Skin of body (tissue), 2 donors: ENCODE data around the gene CD48. TPM values are rescaled to one million over a fixed set of nuclear protein-coding genes. Genes with fewer than 3 reads are reported as not detected.

Experiments used
- DNase-seq: peaks from one replicate; lab custom pipeline; 2025; lab: John Stamatoyannopoulos, UW
- total RNA-seq: library from RNA; depleted of rRNA; stranded (reverse); fragments of >200 nt; gene quantifications from one replicate; pipeline ENCODE4 v1.2.3, GENCODE V29; 2014

Gene CD48
- total RNA-seq, 1 donor from 2014 or later, result 8.2 TPM

GRCh38 chr1:160676869-160677597, 34.6 kb downstream of the CD48 start:
- no peak for DNase-seq

DNA sequence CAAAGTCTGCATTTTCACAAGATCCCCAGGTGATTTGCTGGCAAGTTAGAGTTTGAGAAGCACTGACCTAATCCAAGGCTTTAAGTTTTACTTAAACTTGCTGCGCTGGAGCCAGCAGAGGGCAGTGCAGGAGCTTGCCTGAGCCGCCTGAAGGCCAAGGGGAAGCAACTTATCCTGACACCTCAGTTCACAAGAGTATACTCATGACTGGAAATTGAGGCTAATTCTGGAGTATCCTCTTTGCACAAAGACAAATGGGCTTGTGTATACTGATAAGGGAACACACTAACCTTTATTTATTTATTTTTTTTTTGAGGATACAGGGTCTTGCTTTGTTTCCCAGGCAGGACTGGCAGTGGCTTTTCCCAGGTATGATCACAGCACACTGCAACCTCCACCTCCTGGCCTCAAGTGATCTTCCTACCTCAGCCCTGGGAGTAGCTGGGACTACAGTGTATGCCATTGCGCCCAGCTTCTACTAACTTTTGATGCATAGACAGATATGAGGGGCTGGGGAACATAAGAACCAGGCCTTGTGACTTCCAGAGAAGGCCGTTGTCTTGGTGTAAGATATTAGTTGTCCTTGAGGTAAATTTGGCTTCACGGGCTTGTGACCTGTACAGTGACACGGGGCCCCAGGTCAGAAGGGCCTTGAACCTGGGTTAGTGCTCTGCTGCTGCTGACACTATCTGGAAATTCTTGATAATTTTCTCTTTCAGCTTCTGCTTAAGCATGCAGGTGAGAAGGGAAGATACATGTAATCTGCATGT, 35.8 kb downstream of the CD48 start:
- DNase-seq, result no peak

DNA sequence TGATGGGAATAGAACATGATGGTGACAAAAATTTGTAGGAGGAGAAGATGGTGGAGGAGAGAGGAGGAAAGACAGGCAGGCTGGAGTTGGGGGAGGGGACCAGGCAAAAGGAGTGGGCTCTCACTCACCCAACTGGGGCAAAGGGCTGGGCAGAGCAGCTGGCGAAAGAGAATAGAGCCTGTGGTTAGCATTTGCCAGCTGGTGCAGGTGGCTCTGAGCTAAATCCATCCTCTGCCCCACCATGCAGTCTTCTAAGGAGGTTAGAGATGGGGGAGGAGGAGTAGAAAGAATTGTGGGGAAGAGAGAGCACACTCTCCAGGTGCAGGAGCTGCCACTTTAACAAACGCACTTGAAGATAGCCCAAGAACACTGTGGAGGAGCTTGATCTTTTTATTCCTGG, 37.2 kb downstream of the CD48 start:
- no peak for DNase-seq

DNA sequence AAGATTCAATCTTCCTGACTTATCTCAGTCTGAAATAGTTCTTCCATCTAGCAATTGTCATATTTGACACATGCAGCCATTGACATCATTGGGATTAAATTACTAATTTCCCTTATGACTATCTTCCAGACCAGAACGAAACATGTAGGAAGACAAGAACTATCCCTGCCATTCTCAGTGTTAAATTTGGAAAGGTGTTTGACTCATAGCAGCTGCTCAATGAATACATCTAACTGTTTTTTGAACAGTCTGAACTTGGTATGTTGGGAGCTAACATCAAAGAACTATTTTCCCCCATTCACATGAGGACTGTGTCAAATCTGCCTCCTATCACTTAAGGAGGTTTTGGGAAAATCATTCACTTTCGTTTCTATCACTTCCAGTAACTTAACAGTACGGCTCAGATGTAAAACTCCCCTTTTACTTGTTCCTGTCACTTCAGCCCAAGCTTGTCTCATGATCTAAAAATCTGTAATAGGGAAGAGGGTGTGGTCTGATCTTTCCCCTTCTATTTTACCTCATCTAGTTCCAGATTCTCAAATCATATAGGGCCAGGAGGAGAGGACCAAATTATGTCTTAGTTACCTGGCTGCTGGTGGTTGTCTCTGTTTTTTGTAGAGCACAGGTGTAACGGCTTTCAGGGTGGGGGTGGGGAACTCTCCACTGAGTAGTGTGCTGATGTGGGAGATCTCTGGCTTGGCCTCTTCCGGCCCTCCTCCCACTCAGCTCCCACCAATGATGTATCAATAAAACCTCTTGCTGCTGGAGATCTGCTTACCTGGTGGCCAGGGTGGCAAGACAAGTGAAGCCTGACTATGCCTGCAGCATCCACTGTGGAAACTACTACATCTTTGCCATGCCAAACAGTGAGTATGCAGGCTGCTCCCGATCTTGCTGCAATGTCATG, 38.6 kb downstream of the CD48 start:
- no peak for DNase-seq

DNA sequence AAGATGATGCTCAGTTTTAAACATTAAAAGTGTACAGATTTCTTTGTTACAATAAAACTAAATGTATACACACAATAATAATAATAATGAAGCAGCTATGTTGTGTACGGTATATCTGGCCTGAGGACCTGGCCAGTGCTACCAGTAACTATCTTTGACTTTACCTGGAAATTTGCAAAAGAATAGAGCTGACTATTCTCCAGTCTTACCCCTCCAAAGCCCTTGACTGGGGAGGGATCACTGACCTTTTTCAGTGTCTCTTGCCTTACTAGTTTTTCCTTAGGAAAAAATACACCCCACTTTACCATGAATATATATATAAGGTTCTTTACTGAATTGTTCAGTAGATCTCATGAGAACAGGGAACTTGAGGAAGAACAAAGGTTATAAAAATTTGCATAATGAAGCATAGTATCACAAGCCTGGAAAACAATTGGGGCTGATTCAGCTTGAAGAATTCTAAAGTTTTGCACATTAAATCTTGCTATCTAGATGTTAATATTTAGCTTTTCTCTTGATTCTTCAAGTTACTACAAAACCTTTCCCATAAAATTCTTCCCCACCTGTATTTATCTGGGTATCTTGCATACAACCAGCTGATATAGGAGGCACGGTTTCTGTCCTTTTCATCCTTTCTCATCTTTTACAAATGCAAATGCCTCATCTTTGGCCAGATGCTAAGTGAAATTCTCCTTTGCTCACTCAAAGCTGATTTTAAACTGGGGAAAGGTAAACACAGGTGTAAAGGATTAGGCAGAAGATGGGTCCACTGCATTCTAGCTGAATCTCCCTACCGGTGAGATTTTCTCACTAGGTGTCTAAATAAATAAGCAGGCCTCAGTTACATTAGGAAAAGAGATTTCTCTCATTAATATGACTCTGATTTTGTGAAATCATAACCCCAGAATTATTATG, 39.8 kb downstream of the CD48 start:
- DNase-seq, result no peak

DNA sequence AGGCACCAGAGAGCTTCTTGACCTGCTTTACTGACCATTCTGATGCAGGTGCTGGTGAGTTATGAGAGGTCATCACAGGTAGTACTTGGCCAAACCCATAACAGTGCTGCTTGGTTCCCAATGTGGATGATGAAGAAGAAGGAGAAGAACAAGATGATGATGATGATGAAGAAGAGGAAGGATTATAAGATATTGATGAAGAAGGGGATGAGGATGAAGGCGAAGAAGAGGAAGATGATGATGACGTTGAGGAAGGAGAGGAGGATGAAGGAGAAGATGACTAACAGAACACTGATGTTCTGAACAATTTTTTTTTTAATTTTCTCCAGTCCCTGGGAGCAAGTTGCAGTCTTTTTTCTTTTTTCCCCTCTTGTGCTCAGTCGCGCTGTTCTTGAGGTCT, 40.9 kb downstream of the CD48 start:
- no peak for DNase-seq

- DNase-seq, result no peak
Observed at GRCh38 chr1:160669802-160670201, 41.8 kb downstream of the CD48 start.

- no peak for DNase-seq
Observed at GRCh38 chr1:160669276-160669675, 42.3 kb downstream of the CD48 start.

- no peak for DNase-seq
Observed at GRCh38 chr1:160667896-160668295, 43.7 kb downstream of the CD48 start.

DNA sequence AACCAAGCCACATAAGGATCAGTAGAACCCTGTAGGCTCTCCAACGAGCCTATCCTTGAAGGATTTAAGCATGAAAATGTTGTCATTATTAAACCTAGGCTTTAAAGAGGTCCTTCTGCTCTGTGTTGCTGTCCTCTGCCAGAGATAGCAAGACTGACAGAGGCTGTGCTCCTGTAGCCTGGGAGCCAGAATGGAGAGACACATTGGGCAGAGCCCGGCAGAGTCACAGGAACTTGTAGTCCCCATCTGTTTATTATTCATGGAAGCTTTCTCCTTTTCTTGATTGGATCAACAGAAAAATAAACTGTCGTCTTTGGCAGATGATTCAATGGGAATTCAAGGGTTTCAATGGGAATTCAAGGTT, 45.6 kb downstream of the CD48 start:
- no peak for DNase-seq

DNA sequence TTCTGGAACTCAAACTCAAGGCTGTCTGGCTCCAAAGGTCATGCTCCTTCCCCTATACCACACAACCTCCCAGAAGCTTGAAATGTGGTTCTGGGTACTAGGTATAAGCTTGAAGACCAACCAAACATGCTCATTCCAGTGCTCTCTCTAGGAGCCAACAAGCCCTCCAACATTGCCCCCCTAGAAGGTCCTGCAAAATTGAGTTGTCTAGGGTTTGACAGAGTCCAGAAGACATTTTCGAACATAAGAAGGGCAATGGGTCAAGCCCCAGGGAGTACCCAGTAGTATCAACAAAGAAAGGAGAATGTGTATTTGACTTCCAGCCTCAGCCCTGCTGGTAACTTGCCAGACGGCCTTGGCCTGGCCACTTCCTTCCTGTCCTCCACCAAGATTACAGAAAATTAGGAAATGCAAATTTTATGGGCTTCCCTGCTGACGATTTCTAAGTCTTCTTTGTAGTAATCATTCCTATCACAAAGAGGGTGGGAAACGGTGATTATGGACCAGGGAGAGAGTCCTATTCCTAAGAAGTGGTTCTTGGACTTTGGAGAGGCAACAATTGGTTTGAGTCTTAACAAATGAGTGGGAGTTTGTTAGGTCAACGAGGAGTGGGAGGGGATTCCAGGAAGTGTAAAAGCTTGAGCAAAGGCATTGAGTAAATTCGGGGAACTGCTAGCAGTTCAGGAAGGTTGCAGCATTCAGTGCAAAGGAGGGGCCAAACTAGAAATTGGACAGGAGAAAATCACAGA, 46.1 kb downstream of the CD48 start:
- DNase-seq, result peak; percentile 17

DNA sequence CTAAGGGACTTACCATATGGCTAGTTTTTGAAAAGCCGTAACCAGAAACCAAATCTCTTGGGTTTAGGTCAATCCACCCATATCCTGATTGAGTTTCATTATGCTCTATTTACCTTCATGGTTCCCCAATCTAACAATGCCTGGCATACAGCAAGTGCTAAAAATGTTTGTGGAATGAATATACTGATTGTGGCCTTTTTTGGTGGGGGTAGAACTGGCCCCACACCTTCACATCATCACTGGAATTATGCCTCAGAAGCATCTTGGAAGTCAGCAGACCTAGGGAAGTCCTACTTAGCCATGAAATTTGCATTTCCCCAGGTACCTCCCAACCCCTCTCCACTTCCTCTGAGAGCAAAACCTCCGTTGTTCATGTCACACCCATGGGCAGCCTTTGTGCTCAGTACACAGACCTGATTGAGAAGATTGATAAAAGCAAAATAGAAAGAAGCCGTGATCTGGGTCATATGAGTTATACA, 47.0 kb downstream of the CD48 start:
- DNase-seq, result no peak

DNA sequence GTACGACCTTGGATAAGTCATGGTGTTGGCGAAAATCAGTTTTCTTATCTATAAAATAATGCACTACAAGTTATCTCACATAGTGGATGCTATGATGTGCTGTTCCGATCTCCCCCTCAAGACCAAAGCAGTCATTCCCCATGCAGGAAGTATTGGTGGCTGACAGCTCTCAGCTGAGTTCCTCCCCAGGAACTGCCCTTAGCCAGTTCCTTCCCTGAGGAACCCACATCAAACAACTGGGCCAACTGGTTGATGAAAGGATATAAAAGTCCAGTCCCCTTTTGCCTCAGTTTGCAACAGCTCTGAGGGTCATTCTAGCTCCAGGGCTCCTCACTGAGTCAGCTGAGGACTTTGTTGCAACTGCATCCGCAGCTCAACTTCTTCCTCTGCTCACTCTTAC, 48.7 kb downstream of the CD48 start:
- no peak for DNase-seq

DNA sequence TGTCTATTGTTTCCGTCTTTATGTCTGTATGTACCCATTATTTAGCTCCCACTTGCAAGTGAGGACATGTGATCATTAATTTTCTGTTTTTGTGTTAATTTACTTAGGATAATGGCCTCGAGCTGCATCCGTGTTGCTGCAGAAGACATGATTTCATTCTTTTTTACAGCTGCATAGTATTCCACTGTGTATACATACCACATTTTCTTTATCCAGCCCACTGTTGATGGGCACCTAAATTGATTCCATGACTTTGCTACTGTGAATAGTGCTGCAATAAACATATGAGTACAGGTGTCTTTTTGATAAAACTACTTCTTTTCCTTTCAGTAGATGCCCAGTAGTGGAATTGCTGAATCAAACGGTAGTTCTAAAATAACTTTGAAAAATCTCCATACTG, 52.1 kb downstream of the CD48 start:
- no peak for DNase-seq

GRCh38 chr1:160658814-160659193, 52.8 kb downstream of the CD48 start:
- no peak for DNase-seq

GRCh38 chr1:160658162-160658813, 53.3 kb downstream of the CD48 start:
- no peak for DNase-seq

DNA sequence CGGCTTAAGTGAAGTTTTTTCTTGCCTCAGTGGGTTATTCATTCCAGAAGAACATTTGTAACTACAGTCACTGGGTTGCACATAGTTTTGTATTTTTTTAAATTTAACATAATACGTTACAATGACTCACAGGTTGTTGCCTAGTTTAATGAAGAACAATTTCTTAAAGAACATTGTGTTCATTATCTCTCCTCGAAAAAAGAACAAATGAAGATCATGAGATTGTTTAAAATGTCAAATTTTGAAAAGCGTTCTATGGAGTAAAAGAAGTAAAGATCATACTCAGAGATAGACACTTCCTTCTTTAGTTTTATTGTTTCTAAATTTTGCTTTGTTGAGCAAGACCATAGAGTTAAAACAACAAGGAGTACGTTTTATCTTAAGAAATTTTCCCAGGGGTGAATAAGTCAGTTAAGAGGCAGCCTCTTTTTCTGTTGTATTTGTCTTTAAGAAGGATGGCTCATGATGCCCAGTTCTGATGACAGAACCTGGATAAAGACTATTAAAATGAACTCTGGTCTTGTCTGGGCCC, 54.3 kb downstream of the CD48 start:
- no peak for DNase-seq

DNA sequence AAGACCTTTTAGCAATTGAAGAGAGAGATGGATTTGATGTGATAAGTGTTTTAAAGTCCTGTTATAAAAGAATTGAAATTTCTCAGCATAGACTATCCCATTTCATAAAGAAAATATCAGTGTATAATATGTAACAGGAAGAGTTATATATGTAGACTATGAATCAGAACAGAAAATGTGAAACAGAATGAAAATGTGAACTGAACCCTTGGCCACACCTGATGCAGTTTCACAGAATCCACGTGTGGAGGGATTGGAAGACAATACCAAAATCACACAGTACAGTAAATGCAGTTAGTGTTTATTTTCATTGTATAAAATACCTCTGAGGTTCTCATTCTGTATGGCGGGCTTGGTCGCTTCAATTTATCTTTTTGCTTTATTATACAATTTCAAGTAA, 54.9 kb downstream of the CD48 start:
- DNase-seq, result no peak

DNA sequence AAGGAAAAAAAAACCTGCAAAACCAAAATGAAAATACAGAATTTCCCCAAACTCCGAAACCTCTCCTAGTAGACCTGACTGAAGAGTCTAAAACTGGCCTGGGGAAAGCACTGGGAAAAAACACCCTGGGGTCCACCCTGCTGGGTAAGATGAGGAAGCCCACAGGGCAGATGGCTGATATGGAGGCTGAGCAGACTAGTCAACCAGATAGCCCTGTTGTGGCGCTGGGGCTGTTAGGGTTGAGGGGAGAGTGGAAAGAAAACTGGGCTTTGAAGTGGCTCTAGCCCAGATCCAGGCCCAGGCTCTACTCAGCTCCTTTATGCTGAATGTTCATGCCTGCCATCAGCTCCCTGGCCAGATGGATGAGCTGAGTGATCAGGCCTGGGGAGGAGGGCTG, 58.0 kb downstream of the CD48 start:
- DNase-seq, result no peak
